A549 treated with AZD9567 at 1 μM for 4 hours (cell line): ENCODE measurements around the gene SMIM24. TPM values are rescaled to one million over a fixed set of nuclear protein-coding genes. Genes with fewer than 3 reads are reported as not detected.

ENCODE experiments used
- total RNA-seq: library from RNA; stranded (reverse); fragments of 200-300 nt; extraction: Qiagen RNA extraction; gene quantifications from 5 replicates; pipeline ENCODE4 v1.2.3, GENCODE V29; 2022; ENCODE audit not compliant: insufficient read depth

Gene SMIM24
- 0.34 to 0.63 TPM (median 0.49 TPM) in 4 of 5 replicates, not detected in the other for total RNA-seq

DNA sequence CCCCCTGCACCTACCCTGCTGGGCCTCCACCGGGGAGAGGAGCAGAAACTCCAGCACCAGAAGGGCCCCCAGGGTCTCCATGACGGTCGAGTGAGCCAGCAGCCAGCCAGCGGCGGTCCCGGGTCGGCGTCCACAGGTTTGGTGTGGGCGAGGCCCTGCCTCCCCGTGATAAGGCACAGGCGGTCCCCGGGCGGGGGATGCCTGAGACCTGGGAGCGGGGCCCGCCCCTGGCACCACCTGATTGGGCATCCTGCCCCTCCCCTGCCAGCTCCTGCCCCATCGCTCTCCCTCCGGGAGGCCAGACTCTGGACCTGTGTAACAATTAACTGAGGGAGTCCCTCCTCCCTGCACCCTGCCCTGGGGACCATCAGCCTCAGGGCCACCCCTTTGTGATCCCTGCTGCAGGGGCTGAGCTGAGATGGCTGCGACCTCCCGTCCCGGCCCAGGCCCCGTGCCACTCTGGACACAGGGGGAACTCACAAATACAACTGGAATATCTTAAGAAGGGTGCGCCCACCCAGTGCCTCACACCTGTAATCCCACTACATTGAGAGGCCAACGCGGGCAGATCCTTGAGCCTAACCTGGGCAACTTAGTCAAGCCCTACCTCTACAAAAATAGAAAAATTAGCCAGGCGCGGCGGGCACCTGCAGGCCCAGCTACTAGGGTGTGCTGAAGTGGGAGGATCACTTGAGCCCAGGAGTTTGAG is at the start of gene SMIM24:
TSS of gene SMIM24 (minus strand) at position 143 of the 709 bp plus-strand sequence. CDS start at position 81, 62 bp downstream.

DNA sequence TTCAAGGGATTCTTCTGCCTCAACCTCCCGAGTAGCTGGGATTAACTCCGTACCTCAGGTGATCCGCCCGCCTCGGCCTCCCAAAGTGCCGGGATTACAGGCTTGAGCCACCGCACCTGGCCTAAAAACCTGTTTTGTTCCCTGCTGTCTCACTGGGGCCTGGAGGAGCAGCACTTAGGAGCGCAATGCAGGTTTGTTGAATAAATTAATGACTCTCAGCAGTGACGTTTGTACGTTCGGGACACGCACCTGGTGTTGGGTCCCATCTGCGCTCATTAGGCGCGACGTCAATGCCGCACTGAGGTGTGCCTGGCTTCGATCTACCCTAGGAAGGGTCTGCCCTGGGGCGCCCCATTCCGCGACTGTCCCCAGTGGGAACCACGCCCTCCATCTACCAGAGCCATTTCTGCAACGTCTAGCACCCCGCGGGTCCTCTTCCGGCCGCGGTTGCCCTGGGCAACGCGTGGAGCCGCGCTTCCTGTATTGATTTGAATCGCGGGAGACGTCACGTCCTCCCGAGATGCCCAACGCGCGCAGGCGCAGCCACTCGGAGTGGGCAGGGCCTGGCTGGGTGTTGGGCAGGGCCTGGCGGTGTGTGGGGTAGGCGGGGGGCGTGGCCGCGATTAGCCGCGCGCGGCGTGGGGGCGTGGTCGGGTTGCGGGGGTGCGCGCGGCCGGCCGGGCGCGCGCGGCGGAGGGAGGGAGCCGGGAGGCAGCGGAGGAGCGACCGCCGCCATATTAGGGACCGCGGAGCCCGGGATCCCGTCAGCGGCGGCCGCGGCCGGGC is 25.5 kb upstream of the SMIM24 start, which contains the start of gene FZR1:
TSS of gene FZR1 (plus strand) at position 714 of the 786 bp plus-strand sequence. CDS start 16,679 bp downstream, outside the sequence.

DNA sequence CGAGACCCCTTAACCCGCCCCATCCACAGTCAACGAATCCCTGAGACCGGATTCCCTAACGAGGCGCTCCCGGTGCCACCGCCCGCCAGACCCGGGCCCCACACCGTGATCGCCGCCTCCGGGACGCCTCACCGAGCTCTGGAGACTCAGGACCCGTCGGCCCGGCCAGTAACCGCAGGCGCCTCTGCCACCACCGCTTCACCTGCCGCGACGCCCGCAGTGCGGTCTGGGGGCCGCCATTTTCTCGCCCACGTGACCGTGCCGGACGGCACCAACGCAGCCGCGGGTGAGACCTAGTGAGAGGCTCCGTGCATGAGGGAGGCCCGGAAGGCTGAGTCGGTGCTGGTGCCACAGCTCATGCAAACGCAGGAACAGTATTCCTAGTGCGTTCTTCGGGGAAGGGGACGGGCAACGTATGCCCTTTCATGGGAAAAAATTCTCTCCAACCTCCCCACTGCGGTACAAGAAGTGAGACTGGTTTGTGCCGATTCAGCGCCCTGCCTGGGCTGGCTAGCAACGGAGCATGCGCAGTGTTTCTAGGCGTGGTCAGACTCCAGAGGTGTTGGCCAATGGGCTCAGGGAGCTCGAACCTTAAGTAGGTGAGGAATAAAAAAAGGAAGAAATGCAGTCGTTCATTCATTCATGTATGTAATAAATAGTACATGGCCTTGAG is 20.2 kb upstream of the SMIM24 start, which contains the start of gene DOHH:
TSS of gene DOHH (minus strand) at position 246 of the 673 bp plus-strand sequence. CDS start 3,860 bp downstream, outside the sequence.

DNA sequence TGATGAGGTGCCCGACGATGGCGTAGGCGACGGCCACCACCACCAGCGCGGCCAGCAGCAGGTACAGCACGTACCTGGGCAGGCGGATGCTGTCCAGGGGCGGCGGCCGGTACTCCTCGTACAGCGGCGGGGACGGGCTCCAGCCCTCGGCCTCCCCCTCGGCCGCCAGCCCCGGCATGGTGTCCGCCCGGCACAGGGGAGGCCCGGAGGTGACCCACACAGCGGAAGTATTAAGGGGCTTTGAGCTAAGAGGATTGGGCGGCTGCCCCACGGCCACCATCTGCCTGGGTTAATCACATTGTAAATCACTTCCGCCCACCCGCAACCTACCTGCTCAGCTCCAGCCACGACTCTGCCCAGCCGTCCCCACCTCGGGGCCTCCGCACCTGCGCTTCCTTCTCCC is 2.9 kb upstream of the SMIM24 start, which contains the start of gene SMIM44:
TSS of gene SMIM44 (minus strand) at position 216 of the 403 bp plus-strand sequence. CDS start at position 178, 38 bp downstream.

Other genes with a start within 250 kb of the SMIM24 start
- gene NFIC, start 113.9 kb downstream of the SMIM24 start, total RNA-seq, result 31.0 to 36.9 TPM (median 33.6 TPM) in 5 replicates
- gene SMIM44, start 2.9 kb upstream of the SMIM24 start, total RNA-seq, result not detected in 5 replicates
- gene DOHH, start 20.1 kb upstream of the SMIM24 start, total RNA-seq, result 5.9 to 19.1 TPM (median 17.2 TPM) in 5 replicates
- 20.6 to 37.5 TPM (median 34.1 TPM) in 5 replicates for gene FZR1, start 25.8 kb upstream of the SMIM24 start, total RNA-seq
- 0.18 TPM in 1 of 5 replicates, not detected in the others for gene TEKTIP1, start 58.6 kb upstream of the SMIM24 start, total RNA-seq
- gene MFSD12, start 77.1 kb upstream of the SMIM24 start, total RNA-seq, result 127 to 156 TPM (median 150 TPM) in 5 replicates
- 59.5 to 65.3 TPM (median 62.8 TPM) in 5 replicates for gene HMG20B, start 92.4 kb upstream of the SMIM24 start, total RNA-seq
- gene GIPC3, start 105.0 kb upstream of the SMIM24 start, total RNA-seq, result 0.15 to 0.26 TPM (median 0.19 TPM) in 4 of 5 replicates, not detected in the other
- gene TBXA2R, start 126.3 kb upstream of the SMIM24 start, total RNA-seq, result 0.68 to 0.88 TPM (median 0.74 TPM) in 4 of 5 replicates, not detected in the other
- 9.5 to 21.6 TPM (median 19.1 TPM) in 5 replicates for gene CACTIN, start 146.3 kb upstream of the SMIM24 start, total RNA-seq
- gene PIP5K1C, start 219.9 kb upstream of the SMIM24 start, total RNA-seq, result 9.2 to 14.2 TPM (median 12.9 TPM) in 5 replicates
- 0.26 to 0.46 TPM (median 0.40 TPM) in 4 of 5 replicates, not detected in the other for gene TJP3, start 227.9 kb upstream of the SMIM24 start, total RNA-seq